Colonic mucosa (tissue), 4 donors: ENCODE measurements around the gene DNAJB1. TPM values are rescaled to one million over a fixed set of nuclear protein-coding genes. Genes with fewer than 3 reads are reported as not detected.

ENCODE experiments used
- DNase-seq: peaks from one replicate; pipeline ENCODE4 v3.0.0-alpha.2; 2020
- H3K27ac ChIP-seq: fragments of 200-600 bp; one replicate; pipeline ENCODE4 v1.8.0; 2021
- H3K27me3 ChIP-seq: fragments of 200-600 bp; one replicate; pipeline ENCODE4 v1.8.0; 2021
- H3K36me3 ChIP-seq: fragments of 200-600 bp; one replicate; pipeline ENCODE4 v1.8.0; 2021
- H3K4me1 ChIP-seq: fragments of 200-600 bp; one replicate; pipeline ENCODE4 v1.8.0; 2021; ENCODE audit warnings: mild to moderate bottlenecking
- H3K4me3 ChIP-seq: fragments of 200-600 bp; one replicate; pipeline ENCODE4 v1.8.0; 2021
- H3K9ac ChIP-seq, 2 donors: one replicate each; pipeline ENCODE4 v1.7.0; 2013; ENCODE audit warnings: control low read depth in 2 of 2, low read depth in 2 of 2, low read length in 2 of 2
- H3K9me3 ChIP-seq: fragments of 200-600 bp; one replicate; pipeline ENCODE4 v1.8.0; 2021
- intact Hi-C: fragments of 100-400 bp; cut with DNase I; formaldehyde crosslinking; loops from one replicate; pipeline ENCODE4 v1.14.1; 2022
- total RNA-seq, 2 donors: library from RNA; stranded (reverse); fragmentation: NEBNext Ultra II Directional in 1 of 2; extraction: Animal tissue kit (Norgen Biotek cat#: 25700) in 1 of 2; gene quantifications; one replicate each; pipeline ENCODE4 v1.2.1, GENCODE V29; 2021
- TF ChIP-seq, protein P1 (sequence below): fragments of 200-600 bp; IDR thresholded peaks from one replicate; pipeline ENCODE4 v1.8.0; 2022; ENCODE audit warnings: antibody characterized with exemption, mild to moderate bottlenecking
- donor health status: healthy.
- donor health status: DM: no; HTN: no; CAD: no.
- donor health status: DM: no; HTN: no; CAD: no.

Gene DNAJB1
- total RNA-seq, 2 donors from 2014 or later = 127 to 148 TPM

DNA sequence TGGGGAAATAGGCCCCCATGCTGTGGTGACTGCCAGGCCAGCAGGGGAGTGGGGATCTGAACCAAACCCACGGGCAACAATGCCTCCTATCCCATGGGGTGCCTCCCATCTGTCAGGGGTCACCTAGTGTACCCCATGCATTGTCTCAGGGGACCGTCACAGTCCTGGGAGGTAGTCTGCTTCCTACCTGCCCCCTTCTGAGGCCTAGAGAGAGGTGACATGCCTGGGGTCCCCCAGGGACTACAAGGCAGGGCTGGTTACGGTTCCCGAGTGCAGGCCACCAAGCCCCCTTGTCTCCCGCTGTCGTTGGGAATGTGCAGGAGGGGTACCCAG, 42.5 kb upstream of the DNAJB1 start:
- no peak overlapping the region for H3K4me3 ChIP-seq
- TF ChIP-seq, protein P1, sequence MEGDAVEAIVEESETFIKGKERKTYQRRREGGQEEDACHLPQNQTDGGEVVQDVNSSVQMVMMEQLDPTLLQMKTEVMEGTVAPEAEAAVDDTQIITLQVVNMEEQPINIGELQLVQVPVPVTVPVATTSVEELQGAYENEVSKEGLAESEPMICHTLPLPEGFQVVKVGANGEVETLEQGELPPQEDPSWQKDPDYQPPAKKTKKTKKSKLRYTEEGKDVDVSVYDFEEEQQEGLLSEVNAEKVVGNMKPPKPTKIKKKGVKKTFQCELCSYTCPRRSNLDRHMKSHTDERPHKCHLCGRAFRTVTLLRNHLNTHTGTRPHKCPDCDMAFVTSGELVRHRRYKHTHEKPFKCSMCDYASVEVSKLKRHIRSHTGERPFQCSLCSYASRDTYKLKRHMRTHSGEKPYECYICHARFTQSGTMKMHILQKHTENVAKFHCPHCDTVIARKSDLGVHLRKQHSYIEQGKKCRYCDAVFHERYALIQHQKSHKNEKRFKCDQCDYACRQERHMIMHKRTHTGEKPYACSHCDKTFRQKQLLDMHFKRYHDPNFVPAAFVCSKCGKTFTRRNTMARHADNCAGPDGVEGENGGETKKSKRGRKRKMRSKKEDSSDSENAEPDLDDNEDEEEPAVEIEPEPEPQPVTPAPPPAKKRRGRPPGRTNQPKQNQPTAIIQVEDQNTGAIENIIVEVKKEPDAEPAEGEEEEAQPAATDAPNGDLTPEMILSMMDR = no peak
- H3K4me1 ChIP-seq = peaks cover 4% of the 10 kb centered on the region
- intact Hi-C loops = no loop called here
- no peak overlapping the region for H3K27ac ChIP-seq
- H3K9ac ChIP-seq = no peak overlapping the region
- H3K27me3 ChIP-seq = no peaks in the 10 kb centered on the region
- no peaks in the 10 kb centered on the region for H3K9me3 ChIP-seq
- H3K36me3 ChIP-seq = no peaks in the 10 kb centered on the region
- DNase-seq = no peak

DNA sequence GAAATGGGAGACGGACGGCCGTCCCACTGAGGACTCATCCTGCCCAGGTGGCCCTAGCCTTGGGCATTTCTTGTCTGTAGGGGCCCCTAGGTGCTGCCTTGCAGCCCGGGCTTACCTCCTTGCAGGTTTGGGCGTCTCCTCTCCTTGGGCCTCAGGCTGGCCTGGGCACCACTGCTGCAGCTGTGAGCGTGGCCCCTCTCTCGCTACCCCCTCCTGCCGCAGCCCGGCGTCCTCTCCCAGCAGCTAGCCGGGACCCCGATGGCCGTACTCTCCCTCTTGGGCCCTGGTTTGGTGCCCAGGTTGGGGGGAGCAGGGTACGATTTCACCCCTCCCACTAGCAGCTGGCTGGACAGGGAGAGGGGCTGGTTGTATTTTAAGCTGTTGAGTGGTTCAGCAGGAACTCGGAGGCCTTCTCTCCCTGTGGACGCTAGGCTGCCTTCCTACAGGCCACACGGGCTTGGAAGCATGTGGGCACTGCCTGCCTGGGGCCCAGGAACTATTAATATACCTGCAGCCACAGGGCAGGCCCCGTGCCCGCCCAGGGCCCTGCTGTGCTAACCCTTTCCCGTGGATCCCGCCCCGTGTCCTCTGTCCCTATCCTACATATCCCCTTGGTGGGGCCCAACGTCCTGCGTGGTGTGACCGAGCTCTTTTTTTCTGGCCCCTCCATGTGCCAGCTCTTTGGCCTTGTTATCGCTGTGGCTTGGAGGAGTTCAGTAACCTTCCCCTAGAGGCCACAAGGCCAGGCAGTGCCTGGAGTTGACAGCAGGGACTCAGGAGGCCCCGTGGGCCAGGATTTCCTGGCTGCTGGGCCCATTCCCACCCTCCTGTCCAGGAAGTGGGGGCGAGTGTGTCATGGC, 41.9 kb upstream of the DNAJB1 start:
- H3K4me3 ChIP-seq = no peak overlapping the region
- H3K4me1 ChIP-seq = peaks cover 4% of the 10 kb centered on the region
- H3K9ac ChIP-seq = no peak overlapping the region
- H3K27me3 ChIP-seq = no peaks in the 10 kb centered on the region
- TF ChIP-seq, protein P1 = no peak
- no peak for DNase-seq
- no peaks in the 10 kb centered on the region for H3K36me3 ChIP-seq
- intact Hi-C loops = no loop called here
- no peaks in the 10 kb centered on the region for H3K9me3 ChIP-seq
- H3K27ac ChIP-seq = no peak overlapping the region

DNA sequence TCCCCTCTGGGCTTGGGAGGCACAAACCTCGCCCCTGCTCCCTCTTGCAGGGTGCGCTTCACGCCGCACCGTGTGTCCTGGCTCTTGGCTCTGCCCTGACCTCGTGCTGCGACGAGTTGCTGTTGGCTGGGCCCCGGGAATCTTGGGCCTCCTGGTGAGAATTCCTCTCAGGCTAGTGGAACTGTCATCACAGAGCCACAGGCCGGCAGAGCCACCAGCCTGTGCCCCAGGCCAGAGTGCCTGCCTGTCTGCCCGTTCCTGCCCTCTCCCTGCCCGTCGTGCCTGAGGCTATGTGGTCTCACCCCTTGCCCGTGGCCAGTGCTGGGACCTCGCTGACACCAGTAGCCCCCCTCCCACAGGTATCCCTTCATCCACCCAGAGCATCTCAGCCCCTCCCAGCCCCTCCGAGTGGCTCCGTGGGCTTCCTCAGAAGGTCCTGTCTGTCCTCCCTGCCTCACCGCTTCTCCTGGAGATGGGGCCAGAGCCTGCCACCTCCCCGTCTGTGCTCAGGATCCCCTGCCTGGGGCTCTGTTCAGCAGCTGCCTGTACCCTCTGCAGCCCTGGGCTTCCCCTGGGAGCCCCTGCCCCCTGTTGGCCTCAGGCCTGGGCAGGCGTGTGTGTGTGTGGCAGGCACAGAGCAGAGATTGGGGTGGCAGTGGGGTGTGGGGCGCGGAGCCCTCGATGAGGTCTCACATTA, 40.3 kb upstream of the DNAJB1 start:
- intact Hi-C loops = no loop called here
- TF ChIP-seq, protein P1 = no peak
- H3K4me3 ChIP-seq = no peak overlapping the region
- H3K9me3 ChIP-seq = no peaks in the 10 kb centered on the region
- peaks cover 4% of the 10 kb centered on the region for H3K4me1 ChIP-seq
- no peaks in the 10 kb centered on the region for H3K27me3 ChIP-seq
- H3K27ac ChIP-seq = no peak overlapping the region
- no peaks in the 10 kb centered on the region for H3K36me3 ChIP-seq
- no peak overlapping the region for H3K9ac ChIP-seq
- DNase-seq = no peak

DNA sequence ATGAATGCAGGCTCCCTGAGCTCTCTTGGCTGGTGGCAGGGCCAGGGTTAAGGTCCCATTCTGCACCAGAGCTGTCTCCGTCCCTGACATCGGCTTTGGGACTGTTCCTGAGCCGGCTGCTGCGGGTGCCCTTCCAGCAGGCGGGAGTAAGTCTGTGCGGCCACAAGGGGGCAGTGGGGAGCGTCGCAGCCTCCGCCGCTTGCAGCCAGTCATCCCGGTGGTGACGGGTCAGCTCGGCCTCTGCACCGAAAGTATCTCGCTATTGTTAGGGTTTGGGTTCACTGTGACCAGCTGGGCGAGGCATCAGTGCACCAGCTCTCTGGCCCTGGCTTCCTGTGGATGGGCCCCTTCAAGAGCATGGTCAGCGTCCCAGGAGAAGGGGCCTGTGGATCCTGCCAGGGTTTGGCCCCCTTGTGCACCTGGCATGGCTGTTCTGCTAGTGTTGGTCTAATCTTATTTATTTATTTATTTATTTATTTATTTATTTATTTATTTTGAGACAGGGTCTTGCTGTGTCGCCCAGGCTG, 38.5 kb upstream of the DNAJB1 start:
- no peaks in the 10 kb centered on the region for H3K27me3 ChIP-seq
- TF ChIP-seq, protein P1 = peak; percentile 97
- peak; percentile 76 for DNase-seq
- H3K27ac ChIP-seq = no peak overlapping the region
- H3K4me1 ChIP-seq = peaks cover 4% of the 10 kb centered on the region
- H3K4me3 ChIP-seq = no peak overlapping the region
- no peaks in the 10 kb centered on the region for H3K36me3 ChIP-seq
- no peaks in the 10 kb centered on the region for H3K9me3 ChIP-seq
- intact Hi-C loops = no loop called here
- H3K9ac ChIP-seq = peak overlapping the region in 1 of 2 donors; percentile 21

- Histone ChIP-seq H3K9me3 (no peaks in the 10 kb centered on the region), H3K4me3 (no peak overlapping the region), H3K36me3 (no peaks in the 10 kb centered on the region), H3K9ac (peak overlapping the region in 1 of 2 donors; percentile 21), H3K27me3 (no peaks in the 10 kb centered on the region), H3K27ac (no peak overlapping the region), H3K4me1 (peaks cover 6% of the 10 kb centered on the region)
- DNase-seq = no peak
- intact Hi-C loops = no loop called here
- TF ChIP-seq, protein P1 = no peak
These were observed 37.9 kb upstream of the DNAJB1 start for GRCh38 chr19:14555918-14556661.
